GM21619 (cell line): ENCODE data around the gene MUC2.
"Not testable (repeated sequence)": the region's sequence is repeated elsewhere in the genome, so short reads cannot be mapped to it uniquely, and the experiment has no call there.

ENCODE experiments used
- ATAC-seq: cut with Tn5 transposase; IDR thresholded peaks from one replicate; pipeline ENCODE4 v1.9.1; 2021; ENCODE audit not compliant: unreplicated experiment

Gene MUC2

DNA sequence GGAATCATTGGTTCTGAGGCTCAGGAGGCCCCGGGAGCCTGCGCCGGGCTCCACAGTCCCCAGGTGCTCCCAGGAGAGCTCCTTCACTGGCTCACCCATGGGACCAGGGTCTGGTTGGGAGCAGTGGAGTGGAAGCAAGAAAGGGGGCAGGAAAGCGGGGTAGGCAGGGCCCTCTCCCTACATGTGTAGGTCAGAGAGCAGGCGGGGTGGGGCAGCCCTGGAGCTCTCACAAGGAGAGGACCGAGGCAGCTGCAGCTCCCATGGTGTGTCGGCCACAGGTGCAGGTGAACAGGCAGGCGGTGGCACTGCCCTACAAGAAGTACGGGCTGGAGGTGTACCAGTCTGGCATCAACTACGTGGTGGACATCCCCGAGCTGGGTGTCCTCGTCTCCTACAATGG, 28.3 kb downstream of the MUC2 start:
- ATAC-seq = no peak

DNA sequence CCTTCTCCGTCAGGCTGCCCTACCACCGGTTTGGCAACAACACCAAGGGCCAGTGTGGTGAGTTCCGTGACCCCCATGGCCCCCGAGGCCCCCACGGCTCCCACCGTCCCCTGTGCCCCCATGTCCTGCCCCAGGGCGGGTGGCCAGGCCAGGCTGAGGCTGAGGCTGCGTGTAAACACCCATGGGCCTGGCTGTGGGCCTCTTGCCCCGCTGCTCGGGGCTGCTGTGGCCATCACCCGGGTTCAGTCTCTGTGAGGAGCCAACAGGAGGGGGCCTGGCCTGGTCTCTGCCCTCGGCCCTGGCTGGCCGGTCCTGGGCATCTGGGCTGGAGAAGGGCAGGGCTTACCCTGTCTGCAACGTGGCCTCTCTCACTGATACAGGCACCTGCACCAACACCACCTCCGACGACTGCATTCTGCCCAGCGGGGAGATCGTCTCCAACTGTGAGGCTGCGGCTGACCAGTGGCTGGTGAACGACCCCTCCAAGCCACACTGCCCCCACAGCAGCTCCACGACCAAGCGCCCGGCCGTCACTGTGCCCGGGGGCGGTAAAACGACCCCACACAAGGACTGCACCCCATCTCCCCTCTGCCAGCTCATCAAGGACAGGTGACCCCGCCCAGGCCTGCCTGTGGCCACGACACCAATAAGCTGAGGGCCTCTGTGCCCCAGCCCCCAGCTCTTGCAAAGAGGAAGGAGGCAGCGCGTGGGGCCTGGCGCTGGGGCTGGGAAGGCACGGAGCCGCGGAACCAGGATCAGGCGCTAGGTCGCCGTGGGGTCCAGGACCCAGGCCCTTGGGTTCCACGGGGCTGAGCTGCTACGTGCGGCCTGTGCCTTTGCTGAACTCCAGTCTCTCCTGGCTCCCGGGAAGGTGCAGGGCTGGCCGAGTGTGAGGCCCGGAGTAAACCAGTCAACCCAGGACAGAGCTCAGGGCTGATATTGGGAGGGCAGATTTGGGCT, 29.0 kb downstream of the MUC2 start:
- ATAC-seq = no peak

DNA sequence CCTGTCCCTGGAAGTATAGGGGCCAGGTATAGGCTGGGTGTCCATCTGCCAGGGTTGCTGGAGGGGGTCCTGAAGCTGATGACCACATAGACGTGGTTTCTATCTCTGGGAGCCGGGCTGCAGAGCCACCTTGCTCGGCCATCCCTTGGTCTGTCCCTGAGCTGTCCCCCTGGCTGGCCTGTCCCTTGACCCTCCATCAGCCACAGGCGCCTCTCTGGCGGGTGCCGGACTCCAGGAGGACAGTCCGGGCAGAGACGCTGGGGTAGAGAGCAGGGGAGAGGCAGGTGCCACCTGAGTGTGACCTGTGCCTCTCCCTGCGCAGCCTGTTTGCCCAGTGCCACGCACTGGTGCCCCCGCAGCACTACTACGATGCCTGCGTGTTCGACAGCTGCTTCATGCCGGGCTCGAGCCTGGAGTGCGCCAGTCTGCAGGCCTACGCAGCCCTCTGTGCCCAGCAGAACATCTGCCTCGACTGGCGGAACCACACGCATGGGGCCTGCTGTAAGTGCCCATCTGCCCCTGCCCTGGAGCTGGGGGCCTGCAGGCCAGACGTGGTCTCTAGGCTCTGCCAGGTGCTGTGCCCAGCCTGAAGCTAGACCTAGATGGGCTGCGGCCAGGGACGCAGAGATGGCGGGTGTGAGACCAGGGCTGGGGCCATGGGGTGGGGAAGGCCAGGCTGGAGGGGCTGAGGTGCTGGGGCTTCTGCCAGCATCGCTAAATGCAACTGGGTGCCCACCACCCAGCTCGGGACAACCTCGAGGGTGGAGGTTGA, 29.9 kb downstream of the MUC2 start:
- ATAC-seq = no peak

DNA sequence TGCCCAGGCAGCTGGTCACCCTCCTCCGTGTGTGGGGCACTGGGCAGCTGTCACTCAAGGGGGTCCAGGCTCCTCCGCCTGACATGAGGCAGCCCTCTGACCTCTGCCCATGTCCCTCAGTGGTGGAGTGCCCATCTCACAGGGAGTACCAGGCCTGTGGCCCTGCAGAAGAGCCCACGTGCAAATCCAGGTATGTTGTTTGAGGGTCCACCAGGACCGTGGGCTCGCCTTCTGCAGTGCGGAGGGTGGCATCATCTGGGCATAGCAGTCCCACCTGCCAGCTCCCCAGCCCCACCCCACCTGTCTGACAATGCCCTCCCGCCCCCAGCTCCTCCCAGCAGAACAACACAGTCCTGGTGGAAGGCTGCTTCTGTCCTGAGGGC, 30.5 kb downstream of the MUC2 start:
- no peak for ATAC-seq

DNA sequence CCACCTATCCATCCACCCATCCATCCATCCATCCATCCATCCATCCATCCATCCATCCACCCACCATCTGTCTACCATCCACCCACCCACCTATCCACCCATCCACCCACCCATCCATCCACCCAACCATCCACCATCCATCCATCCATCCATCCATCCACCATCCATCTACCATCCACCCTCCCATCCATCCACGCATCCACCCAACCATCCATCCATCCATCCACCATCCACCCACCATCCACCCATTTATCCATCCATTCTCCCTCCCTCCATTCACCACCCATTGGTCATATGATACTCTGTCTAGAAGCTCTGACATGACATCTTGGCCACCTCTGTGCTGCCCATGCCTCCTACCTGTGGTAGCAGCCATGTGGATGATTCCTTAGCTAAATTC, 31.7 kb downstream of the MUC2 start:
- no peak for ATAC-seq

DNA sequence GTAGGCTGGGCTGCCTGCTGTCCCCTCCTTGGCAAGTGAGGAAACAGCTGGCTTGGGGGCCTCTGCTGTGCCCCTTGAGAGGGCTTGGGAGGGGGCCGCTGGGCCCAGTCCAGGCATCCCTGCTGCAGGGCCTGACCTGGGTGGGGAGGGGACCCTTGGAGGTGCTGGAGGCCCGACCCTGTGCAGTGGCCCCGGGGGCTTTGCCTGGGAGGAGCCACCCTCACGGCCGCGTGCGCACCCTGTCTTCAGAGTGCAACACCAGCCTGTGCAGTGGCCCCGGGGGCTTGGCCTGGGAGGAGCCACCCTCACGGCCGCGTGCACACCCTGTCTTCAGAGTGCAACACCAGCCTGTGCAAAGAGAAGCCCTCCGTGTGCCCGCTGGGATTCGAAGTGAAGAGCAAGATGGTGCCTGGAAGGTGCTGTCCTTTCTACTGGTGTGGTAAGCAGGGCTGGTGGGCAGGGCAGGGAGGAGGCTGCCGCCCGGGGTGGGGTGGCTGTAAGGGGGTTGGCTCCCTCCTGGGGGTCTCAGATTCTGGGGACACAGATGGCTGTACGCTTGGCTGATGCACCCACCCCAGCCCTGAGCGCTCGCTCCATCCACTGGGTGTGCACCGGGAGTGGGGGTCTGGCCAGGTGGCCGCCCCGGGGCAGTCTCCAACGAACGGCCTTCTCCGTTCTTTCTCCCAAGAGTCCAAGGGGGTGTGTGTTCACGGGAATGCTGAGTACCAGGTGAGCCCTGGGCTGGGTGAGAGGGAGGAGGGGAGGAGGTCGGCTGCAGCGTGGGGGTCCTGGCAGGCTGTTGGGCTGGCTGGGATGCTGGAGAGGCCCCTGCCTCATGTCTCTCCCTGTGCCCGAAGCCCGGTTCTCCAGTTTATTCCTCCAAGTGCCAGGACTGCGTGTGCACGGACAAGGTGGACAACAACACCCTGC, 32.9 kb downstream of the MUC2 start:
- no peak for ATAC-seq

DNA sequence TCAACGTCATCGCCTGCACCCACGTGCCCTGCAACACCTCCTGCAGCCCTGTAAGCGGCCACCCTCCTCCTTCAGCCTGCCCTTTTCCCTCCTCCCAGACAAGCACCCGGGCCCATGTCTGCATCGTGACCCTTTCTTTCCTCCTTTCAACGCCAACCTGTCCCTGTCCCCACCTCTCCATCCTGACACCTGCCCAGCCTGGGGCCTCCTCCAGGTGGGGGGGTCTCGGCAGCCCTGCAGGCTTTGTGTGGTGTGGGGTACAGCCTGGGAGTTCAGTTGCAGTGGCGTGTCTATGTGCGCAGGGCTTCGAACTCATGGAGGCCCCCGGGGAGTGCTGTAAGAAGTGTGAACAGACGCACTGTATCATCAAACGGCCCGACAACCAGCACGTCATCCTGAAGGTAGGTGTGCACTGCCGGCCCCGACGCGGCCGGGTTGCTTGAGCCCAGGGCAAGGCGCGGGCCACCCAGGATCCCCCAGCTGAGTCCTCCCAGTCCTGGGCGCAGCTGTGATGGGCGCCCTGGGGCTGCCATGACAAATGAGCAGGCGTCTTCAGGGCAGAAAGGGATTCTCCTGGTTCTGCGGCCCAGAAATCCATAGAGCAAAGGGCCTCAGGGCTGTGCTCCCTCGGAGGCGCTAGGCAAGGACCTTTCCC, 33.7 kb downstream of the MUC2 start:
- no peak for ATAC-seq

DNA sequence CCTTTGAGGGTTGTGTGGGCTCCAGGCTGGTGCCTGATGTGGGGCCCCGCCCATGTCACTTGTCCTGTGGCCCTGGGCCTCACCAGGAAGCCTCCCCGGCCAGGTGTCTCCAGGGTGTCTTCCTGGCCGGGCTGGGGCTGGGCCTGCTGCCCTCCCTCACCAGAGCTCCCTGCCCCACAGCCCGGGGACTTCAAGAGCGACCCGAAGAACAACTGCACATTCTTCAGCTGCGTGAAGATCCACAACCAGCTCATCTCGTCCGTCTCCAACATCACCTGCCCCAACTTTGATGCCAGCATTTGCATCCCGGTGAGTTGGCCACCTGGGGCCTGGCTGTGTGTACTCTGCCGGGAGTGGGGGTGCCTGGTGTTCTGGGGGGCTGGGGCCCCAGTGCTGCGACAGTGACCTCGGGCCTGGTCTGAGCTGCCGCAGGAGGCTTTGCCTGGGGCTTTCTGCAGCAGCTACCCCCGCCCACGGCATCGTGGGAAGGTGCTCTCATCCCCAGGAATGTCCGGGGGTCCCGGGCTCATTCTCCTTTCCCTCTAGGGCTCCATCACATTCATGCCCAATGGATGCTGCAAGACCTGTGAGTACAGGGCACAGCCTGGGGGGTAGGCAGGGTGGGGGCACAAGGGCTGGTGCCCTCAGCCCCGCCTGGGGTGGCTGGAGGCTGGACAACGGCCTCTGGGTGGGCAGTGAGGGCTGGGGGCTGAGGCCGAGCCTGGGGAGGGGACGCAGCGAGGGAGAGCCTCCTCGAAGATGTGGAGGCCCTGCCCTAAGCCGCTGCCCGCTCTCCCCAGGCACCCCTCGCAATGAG, 34.6 kb downstream of the MUC2 start:
- ATAC-seq = no peak

DNA sequence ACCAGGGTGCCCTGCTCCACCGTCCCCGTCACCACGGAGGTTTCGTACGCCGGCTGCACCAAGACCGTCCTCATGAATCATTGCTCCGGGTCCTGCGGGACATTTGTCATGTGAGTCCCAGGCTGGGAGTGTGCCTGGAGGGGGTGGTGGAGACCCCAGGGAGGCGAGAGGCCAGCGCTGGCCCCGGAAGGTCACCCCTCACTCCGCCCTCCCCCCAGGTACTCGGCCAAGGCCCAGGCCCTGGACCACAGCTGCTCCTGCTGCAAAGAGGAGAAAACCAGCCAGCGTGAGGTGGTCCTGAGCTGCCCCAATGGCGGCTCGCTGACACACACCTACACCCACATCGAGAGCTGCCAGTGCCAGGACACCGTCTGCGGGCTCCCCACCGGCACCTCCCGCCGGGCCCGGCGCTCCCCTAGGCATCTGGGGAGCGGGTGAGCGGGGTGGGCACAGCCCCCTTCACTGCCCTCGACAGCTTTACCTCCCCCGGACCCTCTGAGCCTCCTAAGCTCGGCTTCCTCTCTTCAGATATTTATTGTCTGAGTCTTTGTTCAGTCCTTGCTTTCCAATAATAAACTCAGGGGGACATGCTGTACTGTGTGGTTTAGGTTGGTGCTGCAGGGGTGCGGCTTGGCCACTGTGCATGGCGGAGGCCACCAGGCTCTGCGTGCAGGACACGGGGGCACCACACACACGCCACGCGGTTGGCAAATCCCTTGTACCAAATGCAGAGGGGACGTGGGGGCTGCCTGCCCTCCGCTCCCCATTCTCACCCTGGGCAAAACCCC, 35.4 kb downstream of the MUC2 start:
- no peak for ATAC-seq

DNA sequence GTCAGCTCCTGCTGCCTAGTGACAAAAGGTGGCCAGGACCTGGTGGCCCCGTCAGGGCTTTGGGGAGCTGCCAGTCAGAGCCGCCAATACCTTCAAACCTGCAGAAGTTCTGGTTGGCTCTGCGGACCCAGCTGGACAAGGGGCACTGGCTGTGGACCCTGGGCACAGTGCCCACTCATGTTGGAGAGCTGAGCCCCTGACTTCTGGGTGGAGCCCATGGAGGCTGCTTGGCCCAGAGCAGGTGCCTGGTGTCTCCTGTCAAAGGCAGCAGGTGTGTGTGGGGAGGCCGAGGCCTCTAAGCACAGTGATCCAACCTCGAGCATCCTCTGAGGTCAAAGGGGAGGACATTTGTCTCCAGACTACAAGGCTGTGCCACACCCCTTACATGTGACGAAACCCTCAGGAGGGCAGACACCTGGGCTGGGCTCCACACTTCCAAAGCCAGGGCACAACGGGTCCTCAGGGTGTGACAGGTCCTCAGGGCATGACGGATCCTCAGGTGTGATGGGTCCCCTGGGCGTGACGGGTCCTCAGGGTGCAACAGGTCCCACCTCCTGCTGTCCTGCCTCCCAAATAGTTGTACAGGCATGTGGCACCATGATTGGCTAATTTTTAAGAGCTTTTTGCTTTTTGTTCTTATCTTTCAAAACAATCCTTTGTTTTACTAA, 37.0 kb downstream of the MUC2 start:
- ATAC-seq = no peak

DNA sequence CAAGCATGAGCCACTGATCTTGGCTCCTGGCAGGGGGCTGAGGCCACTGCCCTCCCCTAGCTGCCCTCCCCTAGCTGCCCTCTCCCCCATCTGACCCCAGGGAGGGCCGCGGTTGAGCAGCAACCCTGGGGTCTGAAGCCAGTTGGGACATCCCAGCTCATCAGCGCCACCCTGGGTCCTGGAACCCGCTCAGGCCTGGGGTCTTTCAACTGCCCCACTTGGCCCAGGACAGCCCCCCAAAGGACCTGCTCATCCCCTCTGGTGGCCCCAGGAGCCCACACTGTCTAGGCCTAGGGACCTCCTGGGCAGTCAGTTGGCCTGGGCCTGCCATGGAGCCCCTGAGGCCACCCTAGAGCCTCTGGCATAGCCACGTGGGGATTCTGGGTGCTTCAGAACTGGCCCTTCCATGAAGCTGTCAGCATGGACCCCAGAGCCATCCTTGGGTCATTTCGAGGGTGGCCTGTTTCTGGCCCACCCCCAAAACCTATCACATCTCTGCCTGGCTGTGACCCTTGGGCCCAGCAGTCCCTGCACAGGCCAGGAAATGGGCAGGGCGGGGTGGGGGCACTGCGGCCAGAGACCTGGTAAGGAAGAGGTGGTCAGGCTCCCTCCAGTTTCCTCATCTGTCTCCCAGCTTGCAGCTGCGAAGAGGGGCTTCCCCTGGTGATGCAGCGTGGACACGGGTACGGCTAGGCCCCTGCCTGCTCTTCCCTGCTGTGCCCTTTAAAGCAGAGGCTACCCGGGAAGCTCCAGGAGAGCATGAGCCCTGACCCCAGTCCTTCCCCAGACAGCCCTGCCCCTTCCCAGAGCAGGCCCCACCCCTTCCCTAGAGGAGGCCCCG, 37.9 kb downstream of the MUC2 start:
- ATAC-seq = no peak

DNA sequence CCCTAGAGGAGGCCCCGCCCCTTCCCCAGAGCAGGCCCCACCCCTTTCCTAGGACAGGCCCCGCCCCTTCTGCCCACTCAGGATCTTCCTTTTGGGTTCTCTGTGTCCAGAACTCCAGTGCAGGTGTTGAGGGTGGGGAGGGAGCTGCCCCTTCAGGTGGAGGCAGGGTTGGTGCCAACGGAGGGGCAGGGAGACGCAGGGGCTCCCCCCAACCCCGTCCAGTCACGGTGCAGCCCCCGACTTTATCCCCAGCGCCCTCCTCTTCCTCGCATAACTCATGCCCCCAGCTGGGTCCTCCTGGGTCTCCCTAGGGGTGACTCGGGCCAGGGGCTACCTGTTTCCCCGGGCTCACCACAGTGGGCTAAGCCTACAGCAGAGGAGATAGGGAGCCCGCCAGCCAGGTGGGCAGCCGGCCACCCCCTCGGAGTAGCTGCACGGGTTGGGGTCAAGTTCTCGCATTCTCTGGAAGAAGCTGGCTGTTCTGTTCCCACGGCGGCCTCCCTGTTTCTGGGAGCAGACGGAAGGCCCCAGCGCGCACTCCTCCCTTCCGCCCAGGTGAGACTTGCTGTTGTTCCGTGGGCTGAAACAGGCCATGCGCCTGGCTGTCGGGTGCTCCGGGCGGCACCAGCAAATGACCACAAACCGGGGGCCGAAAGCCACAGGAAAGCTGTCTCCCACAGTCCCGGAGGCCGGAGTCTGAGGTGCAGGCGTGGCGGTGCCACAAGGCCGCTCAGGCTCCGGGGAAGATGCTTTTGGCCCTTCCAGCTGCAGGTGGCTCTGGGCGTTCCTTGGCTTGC, 38.9 kb downstream of the MUC2 start:
- ATAC-seq = no peak

DNA sequence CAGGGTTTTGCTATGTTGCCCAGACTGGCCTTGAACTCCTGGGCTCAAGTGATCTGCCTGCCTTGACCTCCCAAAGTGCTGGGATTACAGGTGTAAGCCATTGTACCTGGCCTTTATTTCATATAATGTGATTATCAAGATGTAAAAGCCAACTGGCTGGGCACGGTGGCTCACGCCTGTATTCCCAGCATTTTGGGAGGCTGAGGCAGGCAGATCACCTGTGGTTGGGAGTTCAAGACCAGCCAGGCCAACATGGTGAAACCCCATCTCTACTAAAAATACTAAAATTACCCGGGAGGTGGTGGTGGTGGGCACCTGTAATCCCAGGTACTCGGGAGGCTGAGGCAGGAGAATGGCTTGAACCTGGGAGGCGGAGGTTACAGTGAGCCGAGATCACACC, 40.6 kb downstream of the MUC2 start:
- ATAC-seq = not testable (repeated sequence)

DNA sequence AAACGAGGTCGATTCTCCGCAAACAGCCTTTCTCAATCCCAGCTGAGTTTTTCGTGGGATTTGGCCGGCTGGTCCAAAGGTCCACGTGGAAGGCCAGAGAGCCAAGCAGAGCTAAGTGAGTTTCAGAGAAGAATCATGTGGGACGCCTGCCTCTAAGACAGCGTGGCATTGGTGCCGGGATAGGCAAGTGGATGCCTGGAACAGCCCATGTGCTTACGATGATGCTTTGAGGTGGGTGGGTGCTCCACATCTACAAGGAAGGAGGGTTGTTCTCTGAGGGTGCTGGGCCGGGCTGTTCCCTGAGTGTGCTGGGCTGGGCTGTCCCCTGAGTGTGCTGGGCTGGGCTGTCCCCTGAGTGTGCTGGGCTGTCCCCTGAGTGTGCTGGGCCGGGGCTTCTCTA, 41.4 kb downstream of the MUC2 start:
- no peak for ATAC-seq

DNA sequence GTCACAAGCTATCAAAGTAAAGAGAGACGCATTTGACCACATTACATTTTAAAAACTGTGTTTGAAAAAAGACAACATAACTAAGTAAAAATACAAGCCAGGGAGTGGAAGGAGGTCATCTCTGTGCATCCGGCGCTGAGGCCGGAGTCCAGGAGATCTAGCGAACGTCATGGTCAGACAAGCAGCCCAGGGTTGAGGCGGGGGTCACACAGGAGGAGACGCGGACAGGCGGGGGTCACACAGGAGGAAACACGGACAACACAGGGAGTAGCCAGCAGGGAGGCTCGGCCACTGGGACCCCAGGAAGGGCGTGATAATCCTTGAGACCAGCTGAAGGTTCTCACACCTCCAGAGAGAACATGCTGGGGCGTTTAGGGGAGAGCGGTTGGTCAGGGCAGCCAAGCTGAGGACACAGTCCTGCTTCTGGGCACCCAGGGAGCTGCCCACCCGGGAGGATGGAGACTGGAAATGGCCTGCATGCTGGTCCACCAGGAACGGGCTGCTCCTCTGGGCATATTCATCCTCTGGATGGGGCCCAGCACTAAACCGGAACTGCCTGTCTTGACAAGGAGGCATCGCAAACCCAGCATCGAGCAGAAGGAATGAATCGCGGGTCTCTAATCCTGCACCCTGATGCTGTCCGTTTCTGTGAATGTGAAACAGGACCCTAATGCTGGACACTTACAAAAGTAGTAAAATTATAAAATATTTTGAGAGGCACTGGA, 42.2 kb downstream of the MUC2 start:
- ATAC-seq = no peak

DNA sequence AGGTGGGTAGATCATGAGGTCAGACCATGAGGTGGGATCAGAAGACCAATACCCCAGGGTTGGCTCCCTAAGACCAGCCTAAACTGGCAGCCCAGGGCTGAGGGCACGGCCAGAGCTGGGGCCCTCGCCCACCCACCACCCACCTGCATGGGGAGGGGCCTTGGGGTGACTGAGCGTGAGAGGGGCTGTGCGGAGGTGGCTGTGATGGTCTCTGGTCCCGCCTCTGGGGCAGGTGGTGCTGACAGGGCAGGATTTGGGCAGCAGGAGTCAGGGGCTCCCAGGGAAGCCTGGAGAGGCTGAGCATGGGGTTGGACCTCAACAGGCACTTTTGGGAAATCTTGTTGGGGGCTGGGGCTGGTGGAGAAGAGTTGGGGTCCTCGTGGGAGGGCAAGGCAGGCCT, 43.3 kb downstream of the MUC2 start:
- ATAC-seq = no peak
